ENCODE results near the gene NDUFB5.
A peak's percentile ranks its signal among the peaks of the same experiment; 100 is the strongest.

DNA sequence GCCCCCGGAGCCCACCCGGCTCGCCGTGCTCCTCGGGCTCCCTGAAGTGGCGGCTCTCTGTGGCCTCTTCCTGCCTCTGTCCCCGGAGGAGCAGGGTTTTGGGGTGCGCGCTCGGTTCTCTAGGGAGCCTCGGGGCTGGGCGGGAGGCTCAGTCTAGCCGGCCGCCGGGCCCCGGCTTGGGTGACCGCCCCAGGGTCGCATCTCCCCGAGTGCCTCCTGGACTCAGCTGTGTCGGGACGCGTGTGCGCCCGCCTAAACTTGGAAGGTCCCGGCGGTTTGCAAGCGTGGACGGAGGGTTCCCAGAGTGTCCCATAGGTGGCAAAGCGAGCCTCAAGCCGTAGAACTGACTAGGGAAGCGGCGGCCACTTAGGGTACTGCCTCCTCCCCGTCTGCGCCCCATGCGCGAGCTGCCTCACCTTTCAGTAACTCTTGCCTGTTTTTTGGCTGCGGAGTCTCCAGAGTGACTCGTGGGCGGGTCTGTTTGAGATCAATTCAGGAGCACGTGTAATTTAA is 41.3 kb upstream of the NDUFB5 start:
- TF ChIP-seq, protein P1, sequence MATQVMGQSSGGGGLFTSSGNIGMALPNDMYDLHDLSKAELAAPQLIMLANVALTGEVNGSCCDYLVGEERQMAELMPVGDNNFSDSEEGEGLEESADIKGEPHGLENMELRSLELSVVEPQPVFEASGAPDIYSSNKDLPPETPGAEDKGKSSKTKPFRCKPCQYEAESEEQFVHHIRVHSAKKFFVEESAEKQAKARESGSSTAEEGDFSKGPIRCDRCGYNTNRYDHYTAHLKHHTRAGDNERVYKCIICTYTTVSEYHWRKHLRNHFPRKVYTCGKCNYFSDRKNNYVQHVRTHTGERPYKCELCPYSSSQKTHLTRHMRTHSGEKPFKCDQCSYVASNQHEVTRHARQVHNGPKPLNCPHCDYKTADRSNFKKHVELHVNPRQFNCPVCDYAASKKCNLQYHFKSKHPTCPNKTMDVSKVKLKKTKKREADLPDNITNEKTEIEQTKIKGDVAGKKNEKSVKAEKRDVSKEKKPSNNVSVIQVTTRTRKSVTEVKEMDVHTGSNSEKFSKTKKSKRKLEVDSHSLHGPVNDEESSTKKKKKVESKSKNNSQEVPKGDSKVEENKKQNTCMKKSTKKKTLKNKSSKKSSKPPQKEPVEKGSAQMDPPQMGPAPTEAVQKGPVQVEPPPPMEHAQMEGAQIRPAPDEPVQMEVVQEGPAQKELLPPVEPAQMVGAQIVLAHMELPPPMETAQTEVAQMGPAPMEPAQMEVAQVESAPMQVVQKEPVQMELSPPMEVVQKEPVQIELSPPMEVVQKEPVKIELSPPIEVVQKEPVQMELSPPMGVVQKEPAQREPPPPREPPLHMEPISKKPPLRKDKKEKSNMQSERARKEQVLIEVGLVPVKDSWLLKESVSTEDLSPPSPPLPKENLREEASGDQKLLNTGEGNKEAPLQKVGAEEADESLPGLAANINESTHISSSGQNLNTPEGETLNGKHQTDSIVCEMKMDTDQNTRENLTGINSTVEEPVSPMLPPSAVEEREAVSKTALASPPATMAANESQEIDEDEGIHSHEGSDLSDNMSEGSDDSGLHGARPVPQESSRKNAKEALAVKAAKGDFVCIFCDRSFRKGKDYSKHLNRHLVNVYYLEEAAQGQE (tag by site-specific recombination; IDR thresholded peaks at IDR 0.05): no peak
- TF ChIP-seq ZNF138 (tag by site-specific recombination; IDR thresholded peaks at IDR 0.05; ENCODE audit: borderline replicate concordance) (no peak), ZNF23 (tag by site-specific recombination; IDR thresholded peaks at IDR 0.05; ENCODE audit: borderline replicate concordance) (no peak), OVOL3 (tag by site-specific recombination; IDR thresholded peaks at IDR 0.05) (no peak), ZNF560 (tag by site-specific recombination; IDR thresholded peaks at IDR 0.05; ENCODE audit: borderline replicate concordance) (no peak), ZNF274 (IDR thresholded peaks at IDR 0.05; ENCODE audit: low read length) (no peak), ZNF274 (tag by site-specific recombination; IDR thresholded peaks at IDR 0.05; ENCODE audit: borderline replicate concordance) (no peak), ZNF785 (tag by site-specific recombination; IDR thresholded peaks at IDR 0.05) (no peak)
- TF ChIP-seq, protein P2, sequence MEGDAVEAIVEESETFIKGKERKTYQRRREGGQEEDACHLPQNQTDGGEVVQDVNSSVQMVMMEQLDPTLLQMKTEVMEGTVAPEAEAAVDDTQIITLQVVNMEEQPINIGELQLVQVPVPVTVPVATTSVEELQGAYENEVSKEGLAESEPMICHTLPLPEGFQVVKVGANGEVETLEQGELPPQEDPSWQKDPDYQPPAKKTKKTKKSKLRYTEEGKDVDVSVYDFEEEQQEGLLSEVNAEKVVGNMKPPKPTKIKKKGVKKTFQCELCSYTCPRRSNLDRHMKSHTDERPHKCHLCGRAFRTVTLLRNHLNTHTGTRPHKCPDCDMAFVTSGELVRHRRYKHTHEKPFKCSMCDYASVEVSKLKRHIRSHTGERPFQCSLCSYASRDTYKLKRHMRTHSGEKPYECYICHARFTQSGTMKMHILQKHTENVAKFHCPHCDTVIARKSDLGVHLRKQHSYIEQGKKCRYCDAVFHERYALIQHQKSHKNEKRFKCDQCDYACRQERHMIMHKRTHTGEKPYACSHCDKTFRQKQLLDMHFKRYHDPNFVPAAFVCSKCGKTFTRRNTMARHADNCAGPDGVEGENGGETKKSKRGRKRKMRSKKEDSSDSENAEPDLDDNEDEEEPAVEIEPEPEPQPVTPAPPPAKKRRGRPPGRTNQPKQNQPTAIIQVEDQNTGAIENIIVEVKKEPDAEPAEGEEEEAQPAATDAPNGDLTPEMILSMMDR (tag by site-specific recombination; IDR thresholded peaks at IDR 0.05): peak; percentile 78

Data from HEK293 (cell line).